Activated T-helper 1 cell treated with anti-CD3 and anti-CD28 coated beads, Interleukin-2, amount 50 U/mL, for 16 hours (primary cell): ENCODE results near the gene EEF1G.

ENCODE experiments used
- DNase-seq, 2 donors: peaks; one replicate each; pipeline ENCODE4 v3.0.0-alpha.2; 2020; ENCODE audit warnings: low read depth in 1 of 2, low spot score in 1 of 2

Gene EEF1G

DNA sequence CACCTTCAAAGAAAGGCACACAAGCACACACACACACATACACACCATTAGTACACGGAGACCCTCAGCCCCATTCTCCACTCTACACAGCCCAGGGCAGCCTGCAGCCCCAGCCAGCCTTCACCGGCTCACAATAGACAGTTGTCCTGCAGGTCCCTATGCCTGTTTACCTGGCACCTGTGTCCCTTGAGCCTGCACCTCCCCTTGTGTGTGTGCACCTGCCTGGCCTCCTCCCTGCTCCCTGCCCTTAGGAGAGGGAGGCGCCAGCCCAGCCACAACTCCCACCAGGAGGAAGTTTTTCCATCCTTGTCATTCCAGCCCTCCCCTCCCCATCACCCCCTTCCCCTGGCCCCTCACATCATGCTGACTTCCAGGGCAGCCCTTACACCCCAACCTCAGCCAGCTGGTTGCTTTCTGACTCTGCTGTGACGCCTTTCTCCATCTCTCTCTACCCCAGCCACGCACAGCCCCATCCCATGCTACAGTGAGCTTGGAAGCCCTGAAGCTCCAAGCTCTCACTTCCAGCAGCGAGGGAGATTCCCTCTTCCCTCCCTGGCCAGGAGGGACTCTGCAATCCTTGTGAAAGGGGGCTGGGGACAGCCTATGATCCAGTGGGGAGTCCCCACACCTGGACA is 31.5 kb downstream of the EEF1G start:
- DNase-seq = no peak

DNA sequence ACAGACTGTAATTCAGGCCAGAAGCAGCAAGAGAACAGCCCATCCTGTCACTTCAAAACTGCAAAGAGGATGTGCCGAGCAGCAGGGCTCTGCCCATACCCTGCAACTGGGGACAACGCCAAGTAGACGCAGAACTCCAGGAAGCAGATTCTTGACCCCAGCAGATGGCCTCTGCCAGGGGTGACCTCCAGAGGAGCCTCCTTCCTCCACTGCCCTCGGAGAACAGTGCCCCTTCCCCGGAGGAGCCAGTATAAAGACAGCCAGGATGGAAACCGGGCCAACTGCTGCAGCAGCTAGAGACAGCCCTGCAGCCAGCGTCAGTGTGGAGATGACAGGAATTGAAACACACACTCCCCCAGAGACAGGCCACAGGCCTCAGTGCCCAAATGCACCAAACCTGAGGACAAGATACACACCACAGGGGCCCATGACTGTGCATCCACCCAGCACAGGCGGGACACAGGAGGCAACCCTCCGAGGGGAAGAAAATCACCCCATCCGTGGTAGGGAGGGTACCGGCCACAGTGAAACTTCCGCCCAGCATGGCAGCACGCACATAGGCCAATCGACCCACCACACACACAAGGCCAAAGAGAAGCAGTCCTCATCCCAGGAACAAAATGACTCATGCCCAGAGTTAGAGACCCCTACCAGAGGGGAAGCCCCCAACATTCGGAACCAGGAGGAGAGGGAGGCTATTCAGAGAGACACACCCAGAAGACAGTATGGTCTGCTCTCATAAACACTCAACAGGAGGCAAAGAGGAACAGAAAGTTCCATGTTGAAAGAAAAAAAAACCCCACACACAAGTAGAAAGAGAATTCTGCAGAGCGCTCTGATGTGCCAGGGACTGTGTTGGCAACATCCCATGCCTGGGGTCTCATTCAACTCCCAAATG is 32.6 kb downstream of the EEF1G start:
- DNase-seq = no peak

DNA sequence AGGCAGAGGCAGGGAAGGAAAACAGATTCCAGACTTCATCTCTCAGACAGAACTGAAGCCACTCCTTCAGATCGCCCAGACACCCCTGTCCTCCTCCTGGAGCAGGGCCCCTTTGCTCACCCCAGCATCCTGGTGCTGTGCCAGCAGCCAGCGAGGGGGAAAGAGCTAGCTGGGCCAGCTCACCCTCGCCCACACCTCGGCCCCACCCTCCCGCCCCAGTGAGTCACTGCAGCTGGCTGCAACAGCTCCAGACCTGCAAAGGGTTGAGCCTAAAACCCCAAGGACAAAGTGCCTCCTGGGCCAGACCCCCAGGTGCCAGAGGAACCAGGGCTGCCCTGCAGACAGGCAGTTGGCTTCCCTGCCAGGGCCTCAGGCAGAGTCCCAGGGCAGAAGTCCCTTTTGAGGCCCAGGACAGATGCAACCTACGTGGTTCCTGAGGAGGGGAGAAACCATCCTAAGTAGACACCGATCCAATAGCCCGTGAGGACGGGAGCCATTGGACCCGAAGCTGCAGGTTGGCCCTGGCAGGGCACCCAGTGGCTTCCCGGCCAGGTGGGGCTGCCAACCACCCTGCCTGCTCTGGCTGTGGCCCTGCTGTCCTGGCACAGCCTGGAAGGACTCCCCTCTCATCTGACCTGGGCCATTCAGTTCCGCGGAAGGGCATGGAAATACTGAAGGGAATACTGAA is 34.3 kb downstream of the EEF1G start:
- no peak for DNase-seq

DNA sequence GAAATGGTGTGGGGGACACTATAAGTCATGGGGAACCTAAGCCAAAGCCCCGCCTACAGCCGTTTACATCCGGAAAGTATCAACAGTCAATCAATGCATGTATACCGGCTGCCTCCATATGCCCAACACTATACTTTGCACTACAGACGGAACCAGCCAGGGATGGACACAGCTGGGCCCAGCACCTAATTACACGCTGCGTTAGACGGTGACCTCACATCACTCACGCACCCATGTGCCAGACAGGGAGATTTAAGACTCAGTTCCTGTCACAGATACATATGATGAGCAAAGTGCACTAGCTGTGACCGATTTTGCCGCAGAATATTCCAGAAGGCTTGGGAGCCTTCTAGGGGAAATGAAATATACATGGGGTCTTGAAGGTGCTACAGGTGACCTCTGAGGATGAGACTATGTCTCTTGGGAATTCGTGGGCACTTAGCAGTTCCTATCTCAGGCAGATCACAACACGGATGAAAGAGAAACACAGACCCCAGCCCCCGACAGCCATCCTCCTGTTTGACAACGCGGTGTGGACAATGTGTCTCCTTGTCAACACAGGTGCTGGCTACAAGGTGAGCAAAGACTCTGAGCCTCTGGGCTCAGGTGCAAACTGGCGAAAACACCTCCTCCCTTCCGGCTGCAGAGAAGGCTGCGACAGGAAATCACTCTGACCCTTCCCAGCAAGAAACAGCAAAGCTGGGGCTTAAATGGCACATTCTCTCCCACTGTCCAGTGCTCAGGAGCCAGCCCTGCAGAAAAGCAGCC is 35.0 kb downstream of the EEF1G start:
- DNase-seq = no peak

DNA sequence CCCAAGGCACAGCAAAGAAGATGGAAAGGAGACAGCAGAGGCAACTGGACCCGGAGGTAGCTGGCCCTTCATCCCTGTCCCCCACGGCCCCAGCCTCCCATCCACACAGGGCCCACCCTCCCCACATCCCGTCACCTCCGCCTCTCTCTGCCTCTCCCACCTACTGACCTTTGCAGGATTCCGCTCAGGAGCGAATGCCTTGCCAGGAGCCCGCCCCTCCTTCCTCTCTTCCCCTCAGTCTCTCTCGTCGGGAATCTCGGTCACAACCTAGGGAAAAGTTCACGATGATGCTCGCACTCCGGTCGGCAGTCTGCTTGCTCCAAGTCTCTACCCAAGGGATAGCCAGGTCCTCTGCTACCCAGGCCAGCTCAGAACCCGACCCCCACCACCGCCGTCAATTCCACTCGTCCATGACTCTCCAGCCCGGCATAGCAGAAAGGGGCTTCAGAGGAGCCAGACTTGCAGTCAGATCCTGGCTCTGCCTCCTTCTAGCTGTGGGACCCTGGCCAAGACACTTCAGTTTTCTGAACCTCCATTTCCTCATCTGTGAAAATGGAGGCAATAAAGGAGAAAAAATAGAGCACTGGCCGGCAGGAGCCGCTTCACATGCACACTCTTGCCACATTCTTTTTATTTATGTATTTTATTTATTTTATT is 37.3 kb downstream of the EEF1G start:
- DNase-seq = no peak

DNA sequence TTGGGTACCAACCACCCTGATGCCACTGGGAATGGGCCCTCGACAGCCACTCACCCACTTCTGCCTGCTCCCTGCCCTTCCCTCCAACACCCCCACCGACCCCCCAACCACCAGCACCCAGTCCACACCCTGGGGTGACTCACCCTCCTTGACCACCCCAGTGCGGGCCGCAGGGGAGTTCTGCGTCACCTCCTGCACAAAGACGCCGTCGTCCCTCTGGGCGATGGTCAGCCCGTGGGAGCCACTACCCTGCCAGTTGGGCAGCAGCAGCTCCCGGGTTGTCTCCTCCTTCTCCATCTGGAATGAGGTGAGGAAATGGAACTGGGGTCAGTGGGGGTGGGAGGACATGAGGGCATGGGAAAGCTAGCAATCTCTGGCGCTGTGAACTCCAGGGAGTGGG is 37.9 kb downstream of the EEF1G start:
- no peak for DNase-seq

DNA sequence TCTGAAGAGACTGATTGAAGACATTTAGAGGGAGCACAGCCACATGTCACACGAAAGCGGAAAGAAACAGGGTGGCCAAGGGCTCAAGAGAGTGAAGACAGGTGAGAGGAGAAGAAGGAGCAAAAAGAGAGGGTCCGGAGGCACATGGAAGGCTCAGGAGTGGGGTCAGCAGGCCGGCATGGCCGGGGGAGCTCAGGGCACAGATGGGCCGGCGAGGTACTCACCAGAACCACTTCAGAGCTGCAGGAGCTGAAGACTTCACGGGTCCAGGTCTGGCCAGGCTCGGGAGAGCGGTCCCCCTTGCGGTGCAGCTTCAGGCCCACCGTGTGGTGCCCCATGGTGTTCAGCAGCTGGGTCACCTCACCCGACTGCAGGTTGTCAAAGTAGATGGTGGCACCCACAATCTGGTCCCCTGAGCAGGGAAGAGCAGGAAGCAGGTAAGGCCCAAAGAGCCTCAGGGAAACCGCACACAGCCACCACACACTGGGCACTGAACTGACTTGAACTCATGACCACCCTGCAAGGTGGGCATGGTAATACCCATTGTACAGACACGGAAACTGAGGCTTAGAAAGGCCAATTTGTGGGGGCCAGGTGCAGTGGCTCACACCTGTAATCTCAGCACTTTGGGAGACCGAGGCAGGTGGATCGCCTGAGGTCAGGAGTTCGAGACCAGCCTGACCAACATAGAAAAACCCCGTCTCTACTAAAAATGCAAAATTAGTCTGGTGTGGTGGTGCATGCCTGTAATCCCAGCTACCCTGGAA is 38.7 kb downstream of the EEF1G start:
- no peak for DNase-seq

DNA sequence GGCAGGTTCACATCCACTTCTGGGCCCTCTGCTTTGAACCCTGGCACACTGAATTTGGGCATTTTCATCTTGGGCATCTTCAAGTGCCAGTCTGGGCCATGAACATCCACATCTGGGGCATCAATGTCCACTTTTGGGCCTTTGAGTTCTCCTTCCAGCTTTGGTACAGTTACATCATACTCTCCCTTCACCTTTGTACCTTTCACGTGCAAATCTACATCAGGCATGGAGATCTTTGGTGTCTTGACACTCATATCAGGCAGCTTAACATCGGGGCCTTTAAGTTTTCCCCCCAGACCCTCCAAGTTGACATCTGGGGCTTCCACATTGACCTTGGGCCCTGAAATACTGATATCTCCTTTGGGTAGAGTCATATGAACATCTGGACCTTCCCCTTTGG is 41.6 kb downstream of the EEF1G start:
- no peak for DNase-seq

DNA sequence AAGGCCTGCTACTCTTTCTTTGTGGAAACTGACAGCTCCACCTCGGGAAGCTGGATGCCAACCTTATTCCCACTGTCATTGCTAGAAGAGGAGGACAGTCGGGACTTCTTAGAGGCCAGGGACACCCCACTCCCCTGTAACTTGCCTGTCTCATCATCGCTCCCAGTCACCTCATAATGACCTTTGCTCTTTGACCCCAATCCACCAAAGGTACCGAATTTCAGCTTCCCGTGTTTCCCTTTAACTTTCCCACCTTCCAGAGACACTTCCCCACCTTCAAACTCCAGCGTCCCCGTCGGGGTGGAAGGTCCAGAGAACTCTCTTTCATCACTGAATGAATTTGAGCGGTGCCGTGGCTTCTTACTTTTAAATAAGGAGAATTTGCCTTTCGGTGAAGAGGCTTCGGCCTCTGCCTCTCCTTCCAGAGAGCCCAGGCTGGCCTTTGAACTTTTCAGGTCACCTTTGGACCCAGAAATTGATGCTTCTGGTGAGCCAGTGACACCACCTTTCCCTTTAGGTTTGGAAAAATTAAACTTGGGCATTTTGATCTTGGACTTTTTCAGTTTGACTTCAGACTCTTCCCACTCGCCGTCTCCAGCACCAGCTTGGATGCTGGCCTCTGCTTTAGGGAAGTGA is 56.8 kb downstream of the EEF1G start:
- no peak for DNase-seq

DNA sequence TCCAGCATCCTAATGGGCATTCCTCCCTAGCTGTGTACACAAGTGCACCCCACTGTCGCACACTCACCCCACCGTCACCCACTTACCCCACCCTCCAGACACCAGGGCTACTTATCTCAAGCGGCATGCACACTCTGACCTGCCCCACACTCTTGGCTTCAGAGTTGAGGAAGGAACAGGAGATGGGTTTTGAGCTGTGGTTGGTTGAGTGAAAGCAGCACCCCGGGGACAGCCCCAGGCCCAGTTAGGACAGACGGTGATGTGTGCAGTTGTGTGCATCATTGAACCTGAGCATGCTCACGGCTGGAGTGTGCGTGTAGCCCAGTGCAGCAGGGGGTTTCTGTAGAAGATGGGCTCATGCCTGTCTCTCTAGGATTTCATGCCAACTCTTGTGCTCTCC is 59.5 kb downstream of the EEF1G start:
- DNase-seq = no peak

DNA sequence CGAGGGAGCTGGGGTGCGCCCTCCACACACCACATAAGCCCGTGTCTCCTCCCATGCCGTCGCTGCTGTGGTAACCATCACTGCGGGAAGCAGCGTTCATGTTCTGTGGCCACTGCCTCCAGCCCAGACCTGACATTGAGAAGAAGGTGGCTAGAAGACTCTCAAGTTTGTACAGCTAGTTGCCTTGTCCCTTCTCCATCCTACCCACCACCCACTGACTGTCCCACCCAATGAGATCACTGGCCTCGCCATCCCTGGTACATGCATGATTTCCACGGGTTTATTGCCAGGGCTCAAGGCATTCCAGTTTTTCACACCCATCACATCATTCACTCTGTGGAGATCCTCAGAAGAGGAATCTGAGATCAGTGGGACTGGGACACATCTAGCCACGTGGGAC is 60.1 kb downstream of the EEF1G start:
- DNase-seq = no peak

DNA sequence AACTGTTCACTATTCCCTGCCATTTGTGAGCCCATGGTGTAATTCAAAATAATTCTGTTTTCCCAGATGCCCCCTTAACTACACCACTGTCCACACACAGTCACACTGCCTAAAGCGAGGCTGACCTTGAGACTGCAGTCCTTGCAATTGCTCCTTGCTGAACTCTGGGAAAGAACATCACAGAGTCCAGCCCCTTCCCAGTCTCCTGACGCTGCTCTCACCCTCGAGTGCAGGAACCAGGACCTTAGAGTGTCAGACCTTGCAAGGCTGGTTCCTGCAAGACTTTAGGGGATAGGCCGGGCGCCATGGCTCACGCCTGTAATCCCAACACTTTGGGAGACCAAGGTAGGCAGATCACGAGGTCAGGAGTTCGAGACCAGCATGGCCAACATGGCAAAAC is 60.7 kb downstream of the EEF1G start:
- DNase-seq = no peak
